ENCODE data around the gene BMPR1A.

Gene BMPR1A

DNA sequence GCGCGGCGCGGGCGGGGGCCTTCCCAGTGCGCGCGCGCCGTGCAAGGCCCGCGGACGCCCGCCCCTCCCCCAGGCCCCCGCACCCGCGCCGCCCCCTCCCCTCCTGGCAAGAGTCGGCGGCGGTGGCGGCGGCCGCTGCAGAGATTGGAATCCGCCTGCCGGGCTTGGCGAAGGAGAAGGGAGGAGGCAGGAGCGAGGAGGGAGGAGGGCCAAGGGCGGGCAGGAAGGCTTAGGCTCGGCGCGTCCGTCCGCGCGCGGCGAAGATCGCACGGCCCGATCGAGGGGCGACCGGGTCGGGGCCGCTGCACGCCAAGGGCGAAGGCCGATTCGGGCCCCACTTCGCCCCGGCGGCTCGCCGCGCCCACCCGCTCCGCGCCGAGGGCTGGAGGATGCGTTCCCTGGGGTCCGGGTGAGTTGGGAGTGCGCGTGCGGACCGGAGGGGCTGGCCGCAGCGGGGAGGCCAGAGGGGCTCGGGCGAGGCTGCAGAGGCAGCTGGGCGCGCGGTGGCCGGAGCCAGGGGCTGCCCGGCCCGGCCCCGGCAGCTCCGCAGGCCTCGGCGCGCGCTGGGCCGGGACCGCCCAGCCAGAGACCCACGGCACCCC, at the start of gene BMPR1A:
Gene BMPR1A (plus strand): TSS at position 109 of the 602 bp plus-strand sequence. CDS start 119,400 bp downstream, outside the sequence.
- no peak for DNase-seq

DNA sequence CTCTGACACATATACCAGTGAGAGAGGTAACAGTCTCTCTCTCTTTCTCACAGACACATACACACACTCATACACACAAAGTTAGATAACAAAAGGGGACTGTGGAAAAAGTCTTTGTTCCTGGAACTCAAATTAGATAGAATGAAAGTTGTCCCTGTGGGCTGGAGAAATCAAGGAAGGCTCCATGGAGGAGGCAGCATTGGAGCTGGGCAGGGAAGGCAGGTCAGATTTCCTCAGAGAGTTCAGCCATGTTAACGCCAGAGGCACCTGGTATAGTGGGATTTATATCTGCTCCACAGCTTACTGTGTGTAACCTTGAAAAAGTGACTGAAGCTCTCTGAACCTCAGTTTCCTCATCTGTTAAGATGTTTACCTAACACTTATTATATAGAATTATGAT, 49.4 kb upstream of the BMPR1A start:
- DNase-seq = no peak

DNA sequence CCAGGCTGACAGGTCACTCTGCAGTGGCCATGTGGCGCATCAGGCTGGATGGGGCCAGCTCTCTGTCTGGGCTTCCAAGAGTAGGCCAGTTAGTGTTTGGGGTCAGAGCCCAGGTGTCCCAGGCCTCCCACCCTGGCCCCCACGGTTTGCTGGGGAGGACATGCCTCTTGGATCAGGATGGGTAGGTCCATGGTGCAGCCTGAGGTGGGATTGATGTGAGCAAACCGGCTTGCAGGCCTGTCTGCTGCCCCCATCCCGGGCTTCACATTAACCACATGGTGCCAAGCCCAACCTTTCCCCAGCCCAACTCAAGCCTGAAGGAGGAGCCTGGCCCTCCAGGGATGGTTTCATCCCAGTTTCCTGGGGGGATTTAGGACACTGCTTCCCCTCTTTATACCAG, 48.9 kb upstream of the BMPR1A start:
- DNase-seq = no peak

DNA sequence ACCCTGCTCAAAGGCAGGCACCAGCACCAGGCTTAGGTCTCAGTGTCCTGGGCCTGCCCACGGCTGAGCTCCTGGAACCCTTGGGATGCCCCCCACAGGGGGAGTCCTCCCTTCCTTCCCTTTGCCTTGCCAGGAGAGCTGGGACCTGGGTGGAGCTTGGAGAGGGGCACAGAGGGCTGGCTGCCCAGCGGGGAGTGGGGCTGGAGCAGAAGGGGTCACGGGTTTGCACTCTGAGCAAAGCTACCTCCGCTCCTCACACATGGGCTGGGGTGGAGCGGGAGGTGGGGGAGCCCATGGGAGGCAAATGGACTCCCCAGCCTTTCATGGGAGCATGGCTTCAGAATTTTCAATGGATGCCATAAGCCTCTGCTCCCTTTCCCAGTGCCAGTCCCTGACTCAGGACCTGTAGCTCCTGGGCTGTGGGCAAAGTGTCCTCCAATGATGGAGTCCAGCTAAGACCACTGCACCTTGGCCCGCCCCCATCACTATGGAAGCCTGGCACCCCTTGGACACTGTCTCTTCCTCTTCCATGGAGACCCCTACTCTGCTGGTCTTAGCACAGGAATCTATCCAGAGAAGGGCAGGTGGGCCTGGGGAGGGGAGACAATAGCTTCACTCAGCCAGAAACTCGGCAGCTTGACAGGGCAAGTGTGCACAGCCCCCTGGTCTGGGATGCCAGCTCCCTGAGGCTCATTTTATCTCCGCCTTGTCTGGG, 48.2 kb upstream of the BMPR1A start:
- DNase-seq = no peak

DNA sequence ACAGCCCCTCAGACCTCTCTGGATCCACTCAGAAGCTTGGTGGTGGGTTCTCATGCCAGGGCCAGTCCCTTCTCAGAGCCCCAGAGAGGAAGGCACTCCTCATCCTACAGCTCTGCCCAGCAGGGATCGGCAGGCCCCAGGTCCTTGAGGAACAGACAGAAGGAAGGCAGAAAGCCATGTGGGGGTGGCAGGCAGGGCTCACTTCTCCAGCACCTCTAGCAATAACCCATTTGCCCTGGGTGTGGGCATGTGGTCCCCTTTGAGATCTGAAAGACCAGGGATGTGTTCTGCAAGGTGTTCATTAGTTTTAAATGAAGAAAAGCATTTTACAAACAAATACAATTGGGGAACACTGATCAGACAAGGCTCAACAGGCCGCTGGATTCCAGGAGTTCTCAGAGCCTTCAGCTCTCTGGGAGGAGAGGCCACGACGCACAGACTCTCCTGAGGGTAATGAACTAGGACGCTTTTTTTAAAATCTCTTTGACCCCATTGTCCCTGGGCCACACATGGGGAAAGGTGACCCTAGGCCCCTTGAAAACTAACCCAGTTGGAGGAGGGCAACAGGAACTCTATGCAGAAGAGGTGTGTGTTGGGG, 47.5 kb upstream of the BMPR1A start:
- DNase-seq = no peak

DNA sequence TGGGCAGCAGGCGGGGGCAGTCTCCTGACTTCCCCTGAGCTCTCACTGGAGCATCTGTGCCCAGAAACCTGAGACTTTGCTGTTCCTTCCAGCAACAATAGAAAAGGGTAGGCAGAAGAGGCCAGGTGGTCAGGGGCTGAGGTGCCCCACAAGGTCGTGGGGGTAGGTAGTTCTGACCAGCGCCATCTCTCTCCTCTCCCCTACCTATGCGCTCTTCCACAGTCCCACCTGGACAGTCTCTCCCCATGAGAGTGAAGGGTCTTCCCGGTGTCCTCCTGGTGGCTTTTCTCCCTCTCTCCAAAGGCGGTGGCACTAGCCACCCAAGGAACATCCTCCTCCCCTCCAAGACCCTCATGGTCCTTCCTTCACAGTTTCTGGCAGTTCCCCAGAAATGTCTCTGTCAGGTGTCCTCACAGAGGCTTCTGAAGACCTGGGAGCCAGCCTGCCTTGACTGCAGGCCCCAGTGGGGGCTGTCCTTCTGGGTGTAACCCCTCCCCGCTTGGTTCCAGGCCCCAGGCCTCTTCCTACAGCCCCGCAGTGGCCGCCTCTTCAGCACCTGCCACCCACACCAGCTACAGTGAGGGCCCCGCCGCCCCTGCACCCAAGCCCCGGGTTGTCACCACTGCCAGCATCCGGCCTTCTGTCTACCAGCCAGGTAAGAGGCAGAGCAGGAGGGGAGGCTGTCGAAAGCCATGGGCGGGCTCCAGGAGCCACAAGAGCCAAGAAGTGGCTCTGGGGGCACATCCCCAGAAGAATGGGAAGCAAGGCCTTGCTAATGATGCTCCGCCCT, 46.8 kb upstream of the BMPR1A start:
- DNase-seq = no peak

DNA sequence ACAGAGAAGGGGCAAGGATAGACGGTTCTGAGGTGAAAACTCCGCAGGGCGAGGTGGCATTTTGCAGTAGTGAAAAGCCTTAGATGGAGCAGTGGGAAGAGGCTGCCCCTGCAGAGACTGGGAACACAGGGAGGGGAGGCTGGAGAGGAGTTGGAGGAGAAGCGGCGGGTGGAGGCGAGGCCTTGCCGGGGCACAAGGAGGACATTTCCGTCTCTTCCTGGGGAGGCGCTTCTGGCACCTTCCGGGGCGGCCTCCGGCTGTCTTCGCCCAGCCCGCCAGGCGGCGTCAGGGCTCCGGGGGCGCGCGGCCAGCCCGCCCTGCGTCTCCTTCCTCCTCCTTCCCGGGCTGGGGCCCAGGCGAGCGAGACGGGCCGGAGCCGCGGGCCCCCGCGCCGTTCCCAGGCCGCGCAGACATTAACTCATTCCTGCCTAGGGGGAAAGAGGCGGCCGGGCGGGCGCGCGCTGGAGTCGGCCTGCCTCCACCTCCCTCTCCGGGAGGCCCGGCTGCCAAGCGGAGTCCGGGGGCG, 45.4 kb upstream of the BMPR1A start:
- DNase-seq = peak; percentile 86 to 88

- DNase-seq = peak in 1 of 2 donors; percentile 39
These were observed 44.7 kb upstream of the BMPR1A start for GRCh38 chr10:86711513-86712316.

DNA sequence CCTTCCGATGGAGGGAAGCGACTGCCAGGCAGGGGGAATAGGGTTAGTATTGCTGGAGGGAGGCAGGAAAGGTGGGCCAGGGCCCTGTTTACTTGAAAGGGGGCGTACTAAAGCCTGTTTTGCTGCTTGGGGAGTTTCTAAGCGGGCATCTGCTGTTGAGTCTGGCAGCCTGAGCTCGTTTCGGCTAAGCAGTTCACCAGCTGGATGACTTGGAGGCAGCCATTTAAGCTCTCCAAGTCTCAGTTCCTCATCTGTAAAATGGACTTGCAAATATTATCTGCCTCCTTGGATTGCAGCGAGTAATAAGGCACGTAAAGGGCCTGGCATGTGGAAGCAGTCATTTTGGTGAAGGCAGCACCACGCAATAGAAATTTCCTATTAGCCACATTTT, 44.1 kb upstream of the BMPR1A start:
- DNase-seq = peak in 1 of 2 donors; percentile 18

- DNase-seq = no peak
These were observed 41.1 kb upstream of the BMPR1A start for GRCh38 chr10:86715156-86715795.

DNA sequence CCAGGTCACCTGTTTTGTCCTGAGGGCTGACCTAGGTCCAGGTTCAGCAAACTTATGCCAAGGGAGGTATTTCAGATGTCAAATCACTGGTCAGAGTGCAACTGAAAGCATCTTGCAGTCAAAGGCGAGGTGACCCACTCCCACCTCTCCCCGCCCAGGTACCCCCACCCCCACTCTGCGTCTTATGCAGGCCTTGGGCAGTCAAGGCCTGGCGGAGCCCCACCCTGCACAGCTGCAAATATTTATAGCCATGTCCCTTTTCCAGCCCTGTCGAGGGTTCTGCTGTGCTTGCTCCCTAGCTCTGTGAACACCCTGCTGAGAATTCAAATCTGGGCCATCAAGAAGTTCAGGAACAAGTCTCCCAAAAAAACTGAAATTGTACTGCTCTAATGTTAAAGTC, 40.6 kb upstream of the BMPR1A start:
- DNase-seq = no peak

- no peak for DNase-seq
These were observed 40.0 kb upstream of the BMPR1A start for GRCh38 chr10:86716466-86716865.

DNA sequence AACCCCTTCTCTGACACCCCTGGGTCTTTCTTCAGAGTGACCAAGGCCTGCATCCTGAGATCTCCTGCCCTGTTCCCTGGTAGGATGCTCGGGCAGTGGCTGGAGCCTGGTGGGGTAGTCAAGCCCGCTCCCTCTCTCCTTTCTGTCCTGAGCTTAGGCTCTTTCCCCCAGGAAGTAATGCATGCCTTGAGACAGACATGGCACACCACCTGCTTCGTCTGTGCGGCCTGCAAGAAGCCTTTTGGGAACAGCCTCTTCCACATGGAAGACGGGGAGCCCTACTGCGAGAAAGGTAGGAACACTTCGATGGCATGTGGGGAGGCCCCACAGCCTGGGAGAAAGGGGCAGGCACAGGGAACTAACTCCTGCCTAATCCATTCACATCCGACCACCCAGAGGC, 37.9 kb upstream of the BMPR1A start:
- DNase-seq = no peak

- no peak for DNase-seq
These were observed 35.2 kb upstream of the BMPR1A start for GRCh38 chr10:86721232-86721631.

GRCh38 chr10:86723009-86723408, 33.4 kb upstream of the BMPR1A start:
- peak in 1 of 2 donors; percentile 8 for DNase-seq

- DNase-seq = no peak
These were observed 32.0 kb upstream of the BMPR1A start for GRCh38 chr10:86724445-86724844.

GRCh38 chr10:86725980-86726676, 30.3 kb upstream of the BMPR1A start:
- DNase-seq = no peak

DNA sequence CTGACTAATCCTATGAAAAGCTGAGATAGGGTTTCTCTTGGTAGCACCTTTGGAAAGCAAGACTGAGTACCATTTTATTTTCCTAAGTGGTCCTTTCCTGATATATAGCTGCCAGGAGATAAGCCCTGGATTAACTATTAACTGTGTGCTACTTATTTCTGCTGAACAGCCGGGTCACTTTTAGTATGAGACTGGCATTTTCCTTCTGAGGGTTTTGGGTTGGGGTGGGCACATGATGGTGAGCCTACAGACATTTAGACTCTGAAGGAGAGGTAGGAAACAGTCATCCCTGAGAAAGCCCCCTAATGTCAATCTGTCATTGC, 29.8 kb upstream of the BMPR1A start:
- DNase-seq = no peak

DNA sequence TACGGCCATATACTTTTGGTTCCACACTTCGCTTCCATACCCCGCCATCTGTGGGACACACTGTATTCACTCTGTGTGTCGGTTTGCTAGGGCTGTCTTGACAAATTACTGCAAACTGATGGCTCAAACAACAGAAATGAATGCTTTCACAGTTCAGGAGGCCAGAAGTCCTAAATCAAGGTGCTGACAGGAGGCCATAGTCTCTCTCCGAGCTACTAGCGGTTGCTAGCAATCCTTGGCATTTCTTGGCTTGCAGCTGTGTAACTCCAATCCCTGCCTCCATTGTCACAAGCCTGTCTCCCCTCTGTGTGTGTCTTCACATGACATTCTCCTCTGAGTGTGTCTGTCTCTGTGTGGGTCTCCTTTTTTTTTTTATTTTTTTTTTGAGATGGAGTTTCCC, 28.9 kb upstream of the BMPR1A start:
- no peak for DNase-seq

- no peak for DNase-seq
These were observed 28.4 kb upstream of the BMPR1A start for GRCh38 chr10:86728056-86728455.

DNA sequence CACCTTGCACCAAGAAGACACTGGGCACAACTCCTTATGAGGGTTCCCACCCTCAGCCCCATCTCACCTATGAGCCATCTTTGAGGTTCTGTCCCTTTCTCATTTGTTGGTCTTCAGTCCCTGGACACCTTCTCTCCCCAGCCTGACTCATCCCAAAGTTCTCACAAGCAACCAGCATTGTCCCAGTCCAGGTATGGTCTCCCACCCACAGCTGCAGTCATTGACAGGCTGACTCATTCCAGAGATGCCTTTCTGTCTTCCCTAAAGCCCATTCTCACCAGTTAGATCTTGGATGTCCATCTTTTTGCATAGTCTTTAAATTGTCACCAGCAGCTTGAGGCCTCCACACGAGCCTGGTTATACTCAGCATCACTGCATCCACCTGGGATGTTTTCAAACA, 26.7 kb upstream of the BMPR1A start:
- DNase-seq = no peak
